Stimulated activated CD8-positive, alpha-beta memory T cell treated with anti-CD3 and anti-CD28 coated beads, Interleukin-4, amount 100 ng/mL, for 24 hours (primary cell): ENCODE measurements around the gene RASGEF1B.

Experiments used
- DNase-seq: peaks from one replicate; pipeline ENCODE4 v3.0.0-alpha.2; 2020; ENCODE audit warnings: low read depth

The RASGEF1B gene

GRCh38 chr4:81465406-81466340 is 6.0 kb downstream of the RASGEF1B start:
- no peak for DNase-seq

- DNase-seq, result no peak
These were observed 10.9 kb downstream of the RASGEF1B start for GRCh38 chr4:81460834-81461233.

DNA sequence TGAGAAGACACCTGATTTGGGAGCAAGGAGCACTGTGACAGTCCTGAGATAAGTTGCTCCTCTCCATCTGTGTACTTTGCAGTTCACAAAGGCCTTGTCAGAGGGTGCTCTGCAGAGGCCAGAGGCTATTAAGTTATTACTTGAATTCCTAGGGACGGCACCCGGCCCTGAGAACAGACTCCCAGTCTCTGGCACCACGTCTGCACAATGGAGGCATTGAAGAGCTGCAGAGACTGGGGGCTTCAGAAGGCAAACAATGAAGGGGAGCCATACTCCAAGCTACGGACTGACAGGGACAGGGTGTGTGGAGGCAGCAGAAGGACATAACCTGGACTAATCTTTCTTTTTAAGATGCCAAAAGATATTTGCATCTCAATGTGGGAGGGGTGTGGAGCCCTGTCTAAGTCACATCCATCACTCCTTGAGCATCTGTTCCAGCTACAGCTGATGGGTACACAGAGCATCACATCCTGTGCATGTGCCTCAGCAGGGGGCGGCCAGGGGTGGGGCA is 11.5 kb downstream of the RASGEF1B start:
- no peak for DNase-seq

DNA sequence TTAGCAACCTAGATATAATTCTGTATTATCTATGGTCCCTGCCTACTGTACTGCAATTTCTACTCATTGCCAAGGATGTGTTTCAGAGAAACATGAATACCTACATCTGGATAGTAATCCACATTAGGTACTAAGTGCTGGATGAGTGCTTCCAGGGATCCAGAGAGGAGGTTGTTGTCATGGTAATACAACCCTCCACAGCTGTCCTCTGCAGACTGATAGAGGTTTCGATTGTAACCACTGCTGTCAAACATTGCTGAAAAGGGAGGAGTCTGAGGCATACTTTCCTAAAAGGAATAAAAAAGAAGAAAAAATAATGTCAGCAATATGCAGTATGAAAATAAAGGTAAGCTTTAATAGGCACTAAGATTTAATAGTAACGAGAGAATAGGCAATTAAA is 12.5 kb downstream of the RASGEF1B start:
- DNase-seq, result no peak

DNA sequence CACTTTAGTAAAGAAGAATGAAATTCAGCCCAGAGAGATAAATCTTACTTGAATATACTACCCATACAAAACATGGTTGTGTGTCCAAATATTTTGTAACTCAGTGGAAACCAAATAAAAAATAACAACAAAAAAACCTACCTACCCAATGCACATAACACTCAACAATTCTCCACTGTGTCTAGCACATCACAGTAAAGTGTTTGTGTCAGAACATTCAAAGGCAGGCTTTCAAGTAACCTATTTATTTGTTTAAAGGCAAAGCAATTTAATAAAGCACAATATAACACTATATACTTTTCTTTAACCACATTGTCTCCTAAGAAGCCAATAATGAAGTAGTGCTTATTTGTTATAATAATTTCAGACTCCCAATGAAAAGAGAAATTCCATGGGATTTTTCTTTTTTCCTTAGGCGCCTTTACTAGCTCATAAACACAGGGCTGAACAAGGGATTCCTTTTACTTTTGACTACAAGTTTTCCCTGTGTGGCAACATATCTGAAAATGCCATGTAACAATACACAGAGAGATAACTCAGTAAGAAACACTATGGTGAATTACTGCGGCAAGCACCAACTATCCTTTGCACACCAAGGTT is 13.7 kb downstream of the RASGEF1B start:
- DNase-seq, result no peak

GRCh38 chr4:81457345-81457744 is 14.4 kb downstream of the RASGEF1B start:
- no peak for DNase-seq

GRCh38 chr4:81455897-81456296 is 15.8 kb downstream of the RASGEF1B start:
- DNase-seq, result no peak

GRCh38 chr4:81454948-81455347 is 16.8 kb downstream of the RASGEF1B start:
- DNase-seq, result no peak

- DNase-seq, result no peak
These were observed 17.2 kb downstream of the RASGEF1B start for GRCh38 chr4:81454499-81454898.

DNA sequence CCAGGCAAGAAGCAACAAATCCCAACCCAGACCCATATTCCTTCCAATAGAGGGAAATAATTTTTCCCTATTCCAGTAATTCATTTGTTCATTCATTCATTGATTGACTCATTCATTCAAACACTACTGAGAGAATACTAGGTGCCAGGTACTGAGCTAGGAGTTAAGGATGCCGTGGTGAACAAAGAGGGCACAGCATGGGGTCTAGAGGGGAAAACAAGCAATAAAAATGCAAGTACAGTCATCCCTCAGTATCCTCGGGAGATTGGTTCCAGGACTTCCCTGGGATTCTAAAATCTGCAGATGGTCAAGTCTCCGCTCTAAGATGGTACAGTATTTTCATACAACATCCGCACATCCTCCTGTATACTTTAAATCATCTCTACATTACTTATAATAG is 18.7 kb downstream of the RASGEF1B start:
- no peak for DNase-seq

GRCh38 chr4:81452452-81453006 is 19.2 kb downstream of the RASGEF1B start:
- no peak for DNase-seq

- DNase-seq, result no peak
These were observed 22.7 kb downstream of the RASGEF1B start for GRCh38 chr4:81449015-81449414.

DNA sequence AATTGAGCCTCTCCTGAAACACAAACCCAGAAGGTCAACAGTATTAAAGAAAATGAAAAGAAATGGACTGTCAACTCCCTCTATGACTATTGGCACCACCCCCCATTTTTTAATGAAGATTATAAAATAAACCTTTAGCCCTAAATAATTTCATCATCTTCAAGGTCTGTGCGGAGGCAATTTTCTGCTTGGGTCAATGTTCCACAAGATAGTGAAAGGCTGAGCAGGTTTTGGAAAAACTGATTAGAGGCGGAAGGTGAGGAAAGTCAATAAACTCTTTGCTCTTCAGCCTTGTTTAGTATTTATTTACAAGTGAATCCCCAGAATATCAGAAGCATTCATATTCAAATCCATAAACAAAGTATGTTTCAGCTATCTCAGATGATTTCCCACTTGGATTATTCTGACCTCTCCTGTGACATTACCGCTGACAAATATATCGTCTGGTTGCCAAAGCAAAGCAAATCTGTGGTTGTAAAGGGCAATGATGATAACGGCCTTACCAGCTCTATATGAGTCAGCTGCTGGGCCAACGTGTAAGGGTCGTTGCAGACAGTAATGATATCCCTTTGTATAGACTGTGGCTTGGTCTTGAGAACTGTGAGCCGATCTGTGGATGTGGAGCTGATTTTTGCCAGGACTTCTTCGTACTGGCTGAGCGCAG is 24.0 kb downstream of the RASGEF1B start:
- DNase-seq, result no peak

DNA sequence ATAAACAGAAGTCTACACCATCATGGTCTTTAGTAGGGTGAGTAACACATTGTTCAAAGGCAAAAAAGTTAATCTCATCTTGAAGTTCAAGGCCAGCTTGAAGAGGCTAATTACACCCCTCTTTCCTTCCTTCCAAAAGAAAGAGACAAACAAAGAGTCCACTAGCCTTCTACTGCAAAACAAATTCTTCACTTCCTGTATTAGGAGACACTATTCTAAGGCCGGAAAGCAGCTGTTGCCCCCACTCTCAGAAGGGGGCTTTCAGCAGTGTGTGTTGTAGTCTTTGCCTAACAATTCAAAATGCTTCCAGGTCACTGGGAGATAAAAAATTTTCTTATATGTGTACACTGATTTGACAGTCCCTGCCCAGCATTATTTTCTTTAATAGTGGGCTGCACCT is 25.1 kb downstream of the RASGEF1B start:
- no peak for DNase-seq

DNA sequence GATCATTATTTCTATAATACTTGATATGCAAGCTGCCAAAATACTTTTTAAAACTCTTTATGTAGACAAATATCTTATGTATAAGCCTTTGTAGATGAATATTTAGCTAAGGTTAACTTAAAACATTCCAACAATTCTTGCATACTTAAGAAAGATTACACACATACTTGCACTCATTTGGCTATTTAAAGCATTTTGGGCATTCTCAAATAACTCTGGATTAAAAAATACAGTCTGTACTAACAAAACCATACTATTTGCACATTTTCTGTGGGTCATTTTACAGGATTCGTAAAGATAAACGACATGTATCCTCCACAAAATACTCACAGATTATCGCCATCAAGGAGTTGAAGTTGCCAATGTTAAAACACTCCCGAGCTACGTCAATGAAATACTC is 26.5 kb downstream of the RASGEF1B start:
- DNase-seq, result no peak

- no peak for DNase-seq
These were observed 29.1 kb downstream of the RASGEF1B start for GRCh38 chr4:81442484-81443085.

GRCh38 chr4:81440949-81441348 is 30.8 kb downstream of the RASGEF1B start:
- DNase-seq, result no peak

GRCh38 chr4:81436941-81437574 is 34.6 kb downstream of the RASGEF1B start:
- no peak for DNase-seq

DNA sequence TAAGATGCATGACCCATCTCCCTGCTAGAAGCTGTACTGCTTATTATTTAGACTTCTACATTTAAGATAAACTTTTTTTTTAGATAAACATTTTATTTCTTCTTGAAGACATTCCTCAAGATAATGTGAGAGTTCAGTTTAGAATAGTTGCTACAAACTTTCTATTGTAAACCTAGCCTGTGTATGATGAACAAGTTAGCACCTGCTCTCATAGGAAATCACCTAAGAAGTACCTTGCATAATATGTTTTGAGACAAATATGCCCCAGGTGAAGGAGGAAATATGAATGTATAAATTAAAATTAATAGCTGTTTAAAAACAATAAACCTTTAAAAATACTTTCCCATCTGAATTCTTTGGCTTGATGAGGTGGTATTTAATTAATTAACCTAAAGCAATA is 35.6 kb downstream of the RASGEF1B start:
- no peak for DNase-seq

- DNase-seq, result no peak
These were observed 38.9 kb downstream of the RASGEF1B start for GRCh38 chr4:81432825-81433224.

DNA sequence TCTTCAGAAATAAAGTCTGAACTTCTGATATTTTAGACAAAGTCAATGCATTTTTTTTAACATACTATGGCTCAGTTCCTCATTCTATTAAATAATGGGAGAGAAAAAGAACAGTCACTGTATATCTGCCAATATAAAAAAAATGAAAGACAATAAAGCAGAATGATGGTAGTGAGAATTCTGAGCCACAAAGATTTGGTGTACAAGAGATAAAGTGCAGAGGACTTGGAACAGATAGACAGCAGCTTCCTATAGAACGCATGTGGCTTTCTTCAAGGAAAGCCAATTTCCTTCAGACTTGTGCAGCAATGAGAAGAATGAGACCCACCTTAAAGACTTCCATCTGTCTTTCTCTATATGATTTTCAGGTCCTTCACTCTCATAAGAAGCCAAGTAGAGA is 39.7 kb downstream of the RASGEF1B start:
- DNase-seq, result no peak

DNA sequence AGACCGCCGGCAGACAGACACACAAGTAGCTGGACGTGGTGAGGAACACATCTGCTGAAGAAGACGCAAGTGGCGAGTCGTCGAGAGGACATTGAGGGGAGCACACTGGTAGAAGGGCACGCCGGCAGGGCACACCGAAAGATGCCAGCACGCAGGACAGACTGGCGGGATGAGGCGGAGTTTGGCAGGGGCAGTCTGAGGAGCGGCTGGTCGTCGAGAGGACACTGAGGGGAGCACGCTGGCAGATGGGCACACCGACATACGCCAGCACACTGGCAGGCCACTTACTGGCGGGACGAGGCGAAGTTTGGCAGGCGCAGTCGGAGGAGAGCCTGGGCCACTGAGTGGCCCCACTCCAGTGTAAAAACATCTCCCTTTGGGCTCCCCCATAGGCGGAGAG is 42.1 kb downstream of the RASGEF1B start:
- DNase-seq, result no peak
